ENCODE measurements around the gene CYP19A1.
"Not testable (repeated sequence)": the region's sequence is repeated elsewhere in the genome, so short reads cannot be mapped to it uniquely, and the experiment has no call there.

Gene CYP19A1

GRCh38 chr15:51189669-51190385 lies 148.6 kb downstream of the CYP19A1 start:
- no peak for DNase-seq (ENCODE audit: extremely low read depth in 1 of 2, low read depth in 1 of 2)

GRCh38 chr15:51188791-51189190 lies 149.6 kb downstream of the CYP19A1 start:
- DNase-seq (ENCODE audit: extremely low read depth in 1 of 2, low read depth in 1 of 2), result not testable (repeated sequence)

- no peak for DNase-seq (ENCODE audit: extremely low read depth in 1 of 2, low read depth in 1 of 2)
Observed at GRCh38 chr15:51186891-51187290, 151.5 kb downstream of the CYP19A1 start.

- DNase-seq (ENCODE audit: extremely low read depth in 1 of 2, low read depth in 1 of 2), result no peak
Observed at GRCh38 chr15:51186181-51186705, 152.2 kb downstream of the CYP19A1 start.

GRCh38 chr15:51185213-51186159 lies 152.9 kb downstream of the CYP19A1 start:
- DNase-seq (ENCODE audit: extremely low read depth in 1 of 2, low read depth in 1 of 2), result no peak

- DNase-seq (ENCODE audit: extremely low read depth in 1 of 2, low read depth in 1 of 2), result no peak
Observed at GRCh38 chr15:51184627-51185026, 153.8 kb downstream of the CYP19A1 start.

- no peak for DNase-seq (ENCODE audit: extremely low read depth in 1 of 2, low read depth in 1 of 2)
Observed at GRCh38 chr15:51183076-51183475, 155.3 kb downstream of the CYP19A1 start.

GRCh38 chr15:51181905-51182304 lies 156.5 kb downstream of the CYP19A1 start:
- DNase-seq (ENCODE audit: extremely low read depth in 1 of 2, low read depth in 1 of 2), result no peak

- no peak for DNase-seq (ENCODE audit: extremely low read depth in 1 of 2, low read depth in 1 of 2)
Observed at GRCh38 chr15:51181221-51181620, 157.2 kb downstream of the CYP19A1 start.

- no peak for DNase-seq (ENCODE audit: extremely low read depth in 1 of 2, low read depth in 1 of 2)
Observed at GRCh38 chr15:51180534-51180933, 157.9 kb downstream of the CYP19A1 start.

- DNase-seq (ENCODE audit: extremely low read depth in 1 of 2, low read depth in 1 of 2), result no peak
Observed at GRCh38 chr15:51180011-51180410, 158.4 kb downstream of the CYP19A1 start.

- DNase-seq (ENCODE audit: extremely low read depth in 1 of 2, low read depth in 1 of 2), result no peak
Observed at GRCh38 chr15:51172193-51172592, 166.2 kb downstream of the CYP19A1 start.

- DNase-seq (ENCODE audit: extremely low read depth in 1 of 2, low read depth in 1 of 2), result no peak
Observed at GRCh38 chr15:51171634-51171932, 166.8 kb downstream of the CYP19A1 start.

- no peak for DNase-seq (ENCODE audit: extremely low read depth in 1 of 2, low read depth in 1 of 2)
Observed at GRCh38 chr15:51170882-51171633, 167.3 kb downstream of the CYP19A1 start.

GRCh38 chr15:51168700-51169099 lies 169.7 kb downstream of the CYP19A1 start:
- DNase-seq (ENCODE audit: extremely low read depth in 1 of 2, low read depth in 1 of 2), result no peak

- DNase-seq (ENCODE audit: extremely low read depth in 1 of 2, low read depth in 1 of 2), result no peak
Observed at GRCh38 chr15:51163843-51164242, 174.6 kb downstream of the CYP19A1 start.

GRCh38 chr15:51162865-51163762 lies 175.3 kb downstream of the CYP19A1 start:
- peak; percentile 20 to 22 for DNase-seq (ENCODE audit: extremely low read depth in 1 of 2, low read depth in 1 of 2)

GRCh38 chr15:51161491-51162220 lies 176.7 kb downstream of the CYP19A1 start:
- no peak for DNase-seq (ENCODE audit: extremely low read depth in 1 of 2, low read depth in 1 of 2)

GRCh38 chr15:51160484-51160883 lies 177.9 kb downstream of the CYP19A1 start:
- DNase-seq (ENCODE audit: extremely low read depth in 1 of 2, low read depth in 1 of 2), result no peak

Data from stimulated activated CD8-positive, alpha-beta memory T cell treated with anti-CD3 and anti-CD28 coated beads, Interleukin-7, amount 100 ng/mL, for 48 hours (primary cell).